Activated gamma-delta T cell (primary cell): Measurements from ENCODE around the gene PHLPP2.
A peak's percentile ranks its signal among the peaks of the same experiment; 100 is the strongest.

Experiments used
- DNase-seq: peaks from one replicate; lab custom pipeline; 2025; lab: John Stamatoyannopoulos, UW
- total RNA-seq, 2 donors: gene quantifications; one replicate each; lab custom pipeline; 2026; lab: John Stamatoyannopoulos, UW

The PHLPP2 gene
- total RNA-seq: 30.6 to 40.3 reads per million in 2 donors

DNA sequence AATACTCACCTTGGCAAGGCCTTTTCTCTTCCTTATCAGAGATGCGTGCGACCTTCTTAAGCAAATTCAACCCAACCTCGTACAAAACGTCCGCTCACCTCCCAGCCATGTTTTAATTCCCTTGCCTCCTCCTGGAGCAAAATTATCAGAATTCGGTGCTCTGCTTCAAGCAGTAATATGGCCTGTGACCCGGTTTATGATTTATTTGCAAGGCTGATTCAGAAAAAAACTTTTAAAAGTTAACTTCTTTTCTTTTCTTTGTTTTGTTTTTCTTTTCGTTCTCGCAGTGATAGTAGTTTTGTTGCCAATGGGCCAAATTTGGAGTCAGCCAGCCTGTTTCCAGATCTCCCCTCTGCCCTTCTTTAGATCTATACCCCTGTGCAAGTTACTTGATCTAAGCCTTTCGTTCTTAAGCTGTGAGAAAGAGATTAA lies at the start of gene PHLPP2:
Gene PHLPP2, minus strand, starts transcription at position 382 of the 432 bp plus-strand sequence. CDS start 9,906 bp downstream, outside the sequence.
- DNase-seq: no peak

GRCh38 chr16:71771571-71771970 lies 47.1 kb upstream of the PHLPP2 start:
- DNase-seq: no peak

DNA sequence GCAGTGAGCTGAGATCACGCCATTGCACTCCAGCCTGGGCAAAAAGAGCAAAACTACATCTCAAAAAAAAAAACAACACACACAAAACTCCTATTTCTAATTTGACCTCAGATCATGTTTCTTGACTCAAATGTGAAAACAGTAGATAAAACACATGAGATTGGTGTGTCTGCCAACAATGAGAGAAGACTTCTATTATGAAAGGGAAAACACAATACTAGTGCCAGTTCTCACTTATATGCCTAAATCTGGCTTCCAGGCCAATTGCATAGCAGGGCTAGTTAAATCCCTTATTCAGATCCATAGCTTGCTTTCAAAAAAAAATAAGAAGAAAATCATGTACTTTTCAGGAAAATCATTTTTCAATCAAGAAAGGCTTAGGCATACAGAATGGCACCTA lies 44.7 kb upstream of the PHLPP2 start:
- DNase-seq: no peak

DNA sequence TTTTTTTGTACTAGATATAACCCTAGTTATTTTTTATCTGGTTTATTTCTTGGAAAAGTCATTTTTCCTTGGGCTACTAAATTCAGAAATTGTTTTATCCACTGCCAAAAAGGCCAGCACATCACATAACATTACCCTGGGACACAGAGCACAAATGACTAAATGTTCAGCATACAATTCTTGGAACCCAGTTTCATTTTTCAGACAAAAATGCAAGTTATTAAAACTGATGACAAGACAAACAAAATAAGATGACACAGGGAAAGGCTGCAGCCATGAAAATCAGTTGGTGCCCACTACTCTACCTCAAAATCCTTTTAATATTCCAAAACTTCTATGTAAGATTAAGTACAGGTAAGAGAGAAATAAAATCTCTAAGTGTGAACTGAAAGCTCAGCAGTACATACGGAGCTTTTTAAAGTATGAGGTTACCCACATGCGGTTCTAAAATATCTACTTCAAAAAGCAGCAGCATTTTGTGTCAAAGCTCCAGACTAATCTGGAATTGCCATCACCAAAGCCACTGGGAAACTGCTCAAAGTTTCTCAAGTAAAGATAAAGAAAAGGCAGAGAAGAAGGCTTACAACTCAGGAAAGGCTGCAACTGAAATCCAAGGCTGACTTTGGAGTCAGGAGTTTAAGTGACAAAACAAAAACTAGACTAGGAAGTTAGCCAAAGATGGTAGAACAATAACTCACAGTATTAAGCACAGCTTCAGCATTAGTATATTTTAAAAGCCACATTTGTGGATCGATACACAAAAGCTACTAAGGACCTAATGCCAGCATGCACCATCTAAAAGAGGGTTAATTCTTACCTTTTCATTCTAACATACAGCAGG lies 42.8 kb upstream of the PHLPP2 start:
- DNase-seq: no peak

DNA sequence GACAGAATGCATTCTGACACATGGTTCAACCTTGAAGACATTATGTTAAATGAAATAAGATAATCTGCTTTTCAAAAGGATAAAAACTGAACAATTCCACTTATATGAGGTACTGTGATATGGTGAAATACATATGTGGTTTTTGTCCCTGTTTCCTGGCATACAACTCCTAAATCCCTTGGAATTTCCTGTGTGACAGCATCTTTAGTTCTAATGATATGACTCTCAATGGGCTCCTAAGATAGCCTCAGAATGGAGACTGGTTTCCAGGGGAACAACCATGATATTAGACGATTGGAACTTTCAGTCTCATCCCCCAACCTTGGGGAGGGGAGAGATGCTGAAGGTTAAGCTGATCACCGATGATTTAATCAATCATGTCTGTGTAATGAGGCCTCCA lies 37.7 kb upstream of the PHLPP2 start:
- no peak for DNase-seq

- DNase-seq: no peak
Observed at GRCh38 chr16:71761097-71761496, 36.6 kb upstream of the PHLPP2 start.

GRCh38 chr16:71758293-71758760 lies 33.8 kb upstream of the PHLPP2 start:
- DNase-seq: no peak

DNA sequence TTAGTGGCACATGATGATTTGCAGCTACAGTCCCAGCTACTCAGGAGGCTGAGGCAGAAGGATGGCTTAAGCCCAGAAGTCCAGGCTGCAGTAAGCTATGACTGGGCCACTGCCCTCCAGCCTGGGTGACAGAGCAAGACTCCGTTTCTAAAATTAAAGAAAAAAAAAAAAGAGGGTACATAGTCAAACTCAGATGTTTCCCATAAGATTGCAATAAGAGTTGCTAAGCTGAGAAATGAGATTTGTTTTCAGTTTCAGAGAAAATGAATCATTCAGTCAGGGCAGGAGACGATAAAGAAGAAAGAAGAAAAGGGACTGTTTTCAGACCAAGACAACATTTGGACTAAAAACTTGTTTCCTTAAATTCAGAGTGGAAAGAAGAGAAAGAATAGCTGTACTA lies 30.2 kb upstream of the PHLPP2 start:
- DNase-seq: no peak

DNA sequence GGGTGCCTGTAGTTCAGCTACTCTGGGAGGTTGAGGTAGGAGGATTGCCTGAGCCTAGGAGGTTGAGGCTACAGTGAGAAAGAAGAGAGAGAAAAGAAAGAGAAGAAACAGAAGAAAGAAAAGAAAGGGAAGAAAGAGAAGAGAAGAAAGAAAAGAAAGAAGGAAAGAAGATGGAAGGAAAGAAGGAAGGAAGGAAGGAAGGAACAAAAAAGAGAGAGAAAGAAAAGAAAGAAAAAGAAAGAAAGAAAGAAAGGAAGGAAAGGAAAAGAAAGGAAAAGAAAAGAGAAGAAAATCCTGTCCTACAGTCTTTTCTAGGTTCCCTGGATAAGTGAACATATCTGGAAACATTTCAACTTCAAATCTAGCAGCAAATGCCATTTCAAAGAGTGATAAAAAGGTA lies 29.6 kb upstream of the PHLPP2 start:
- no peak for DNase-seq

DNA sequence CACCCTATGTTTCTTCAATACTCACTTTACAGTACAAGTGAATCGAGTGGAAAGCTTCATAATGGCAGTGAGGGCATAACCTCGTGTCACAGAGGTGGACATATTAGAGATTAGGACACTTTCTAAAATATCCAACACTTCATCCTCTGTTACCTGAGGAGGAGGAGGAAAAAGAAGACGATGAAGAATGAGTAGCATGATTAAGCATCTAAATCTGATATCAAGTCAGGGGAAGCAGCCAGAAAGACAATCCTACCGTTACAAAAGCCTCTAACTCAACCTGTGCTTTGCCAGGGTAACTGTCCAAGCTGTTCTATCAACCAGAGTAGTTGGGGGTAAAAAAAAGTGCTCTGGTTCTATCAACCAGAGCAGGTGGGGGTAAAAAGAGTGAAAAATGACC lies 23.7 kb upstream of the PHLPP2 start:
- DNase-seq: no peak

DNA sequence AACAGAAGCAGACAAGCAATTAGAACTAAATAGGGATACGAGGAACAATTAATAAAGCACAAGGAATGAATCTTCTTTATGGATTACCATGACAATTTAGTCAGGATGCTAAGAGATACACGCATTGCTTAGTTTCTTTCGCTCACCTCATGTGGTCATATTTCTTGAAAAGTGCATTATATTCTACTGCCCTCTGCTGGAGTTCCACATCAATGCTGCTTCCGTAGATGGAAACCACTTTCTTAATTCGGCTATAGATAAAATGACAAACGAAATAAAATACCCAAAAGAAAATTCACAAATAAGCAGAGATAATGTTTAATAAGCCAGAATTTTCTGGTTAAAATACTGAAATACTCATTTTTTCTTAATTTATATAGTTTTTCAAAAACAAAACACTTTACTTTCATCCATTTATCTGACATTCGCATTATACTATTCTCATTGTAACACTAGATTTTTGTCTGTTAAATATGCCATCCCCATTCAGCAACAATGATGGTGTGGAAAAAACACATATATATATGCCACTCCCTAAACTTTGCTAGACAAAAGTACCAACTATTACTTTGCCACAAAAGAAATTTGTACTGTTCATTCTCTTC lies 22.0 kb upstream of the PHLPP2 start:
- no peak for DNase-seq

DNA sequence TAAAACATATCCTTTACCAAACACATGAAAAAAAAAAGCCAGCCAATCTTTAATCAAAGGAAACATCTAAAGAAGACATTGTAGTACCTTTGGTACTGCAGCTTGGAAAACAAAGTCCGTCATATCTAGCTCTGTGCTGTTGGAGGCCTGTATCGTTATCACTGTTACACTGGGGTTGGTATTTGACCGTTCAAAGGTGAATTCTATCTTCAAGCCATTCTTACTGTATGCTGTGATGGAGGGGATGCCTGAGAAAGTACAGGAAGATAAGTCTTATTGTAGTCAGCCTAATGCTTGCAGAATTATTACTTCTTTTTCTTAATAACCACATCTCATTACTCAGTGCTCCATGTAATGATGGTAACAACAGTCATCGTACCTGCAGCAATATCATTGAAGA lies 14.4 kb upstream of the PHLPP2 start:
- DNase-seq: no peak

GRCh38 chr16:71737501-71737900 lies 13.0 kb upstream of the PHLPP2 start:
- no peak for DNase-seq

- no peak for DNase-seq
Observed at GRCh38 chr16:71734511-71734910, 10.0 kb upstream of the PHLPP2 start.

GRCh38 chr16:71732587-71732986 lies 8.1 kb upstream of the PHLPP2 start:
- no peak for DNase-seq

DNA sequence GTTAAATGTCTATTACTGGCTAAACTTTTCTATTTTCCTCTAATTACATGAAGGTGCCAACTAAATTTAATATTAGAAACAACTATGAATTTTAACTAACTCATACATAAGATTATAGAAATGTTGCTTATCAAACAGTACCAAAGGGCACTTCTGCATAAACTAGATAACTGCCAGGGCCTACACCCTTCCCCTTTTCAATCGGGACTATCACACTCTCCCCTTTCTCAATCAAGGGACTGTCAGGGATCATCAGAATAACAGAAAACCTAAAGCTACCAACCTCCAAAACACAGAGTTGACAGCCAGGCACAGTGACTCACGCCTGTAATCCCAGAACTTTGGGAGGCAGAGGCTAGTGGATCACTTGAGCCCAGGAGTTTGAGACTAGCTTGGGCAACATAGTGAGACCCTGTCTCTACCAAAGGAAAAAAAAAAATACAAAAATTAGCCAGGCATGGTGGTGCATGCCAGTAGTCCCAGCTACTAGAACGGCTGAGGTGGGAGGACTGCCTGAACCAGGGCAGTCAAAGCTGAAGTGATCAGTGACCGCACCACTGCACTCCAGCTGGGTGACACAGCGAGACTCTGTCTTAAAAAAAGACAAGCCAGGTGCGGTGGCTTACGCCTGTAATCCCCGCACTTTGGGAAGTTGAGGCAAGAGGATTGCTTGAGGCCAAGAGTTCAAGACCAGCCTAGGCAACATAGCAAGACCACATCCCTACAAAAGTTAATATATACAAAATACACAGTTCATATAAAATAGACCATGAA lies 3.2 kb upstream of the PHLPP2 start:
- no peak for DNase-seq

GRCh38 chr16:71726476-71727315 lies 2.2 kb upstream of the PHLPP2 start:
- no peak for DNase-seq

- DNase-seq: peak; percentile 66
Observed at GRCh38 chr16:71723537-71724319, 773 bp downstream of the PHLPP2 start.

- peak; percentile 40 for DNase-seq
Observed at GRCh38 chr16:71722801-71723536, 1.5 kb downstream of the PHLPP2 start.
